ENCODE data around the gene GIMAP2. TPM values are rescaled to one million over a fixed set of nuclear protein-coding genes. Genes with fewer than 3 reads are reported as not detected.

Gene GIMAP2
- total RNA-seq, 1 donor from 2014 or later: 12.5 TPM

DNA sequence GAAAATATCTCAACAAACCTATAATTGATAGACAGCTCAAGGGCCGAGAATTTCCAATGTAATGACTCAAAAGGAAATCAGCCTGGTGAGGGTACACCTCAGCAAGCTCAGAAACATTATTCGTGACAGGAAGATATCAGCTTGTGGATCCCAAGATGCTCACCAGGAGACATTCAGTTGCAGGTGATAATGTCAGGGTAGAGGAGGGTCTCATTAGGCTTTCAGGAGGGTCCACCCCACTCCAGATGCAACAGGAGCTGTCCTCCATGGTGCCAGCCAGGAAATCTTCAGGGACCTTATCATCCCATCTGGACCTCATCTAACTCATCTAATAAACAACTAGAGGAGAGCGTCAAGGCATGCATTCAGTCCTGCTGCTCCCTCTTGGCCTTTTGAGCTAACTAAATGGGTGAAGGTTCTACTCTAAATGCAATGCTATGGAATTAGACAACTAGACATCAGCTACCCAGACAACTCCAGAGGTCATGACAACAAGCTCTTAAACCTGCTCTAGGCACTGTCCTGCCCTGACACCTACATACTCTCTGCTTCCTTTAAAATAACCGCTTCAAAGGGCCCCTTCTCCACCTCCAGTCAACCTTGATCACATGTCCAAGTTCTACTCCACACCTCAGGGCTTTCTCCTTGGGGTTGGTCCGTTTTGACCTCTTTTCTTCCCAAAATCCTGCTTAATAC is 47.4 kb downstream of the GIMAP2 start:
- DNase-seq (ENCODE audit: low spot score): no peak

DNA sequence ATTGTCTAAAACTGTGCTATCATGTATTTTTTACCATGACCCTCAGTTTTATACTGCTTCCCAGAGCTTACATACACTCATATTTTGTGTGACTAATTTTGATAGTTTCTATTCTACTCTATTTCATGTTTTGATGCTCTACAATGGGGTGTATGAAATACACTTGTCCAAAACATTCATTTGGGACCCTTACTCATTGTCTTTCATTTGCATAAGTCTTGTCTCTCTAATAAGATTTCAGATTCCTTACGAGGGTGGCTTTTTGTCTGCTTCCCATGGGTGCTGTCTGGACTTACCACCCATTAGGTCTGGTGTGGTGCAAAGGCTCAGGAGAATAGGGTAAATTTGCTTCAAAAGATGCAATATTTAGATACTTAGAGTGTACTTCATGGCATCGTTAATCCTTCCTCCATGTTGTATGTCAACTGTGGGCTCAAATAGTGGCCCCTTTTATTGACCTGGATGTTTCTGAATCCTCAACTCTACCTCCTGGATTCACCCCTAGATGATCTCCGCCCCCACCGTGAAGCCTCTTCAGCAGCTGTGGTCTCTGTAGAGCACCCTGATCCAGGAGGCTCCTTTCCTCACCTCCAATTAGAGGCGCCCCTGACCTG is 48.1 kb downstream of the GIMAP2 start:
- DNase-seq (ENCODE audit: low spot score): no peak

DNA sequence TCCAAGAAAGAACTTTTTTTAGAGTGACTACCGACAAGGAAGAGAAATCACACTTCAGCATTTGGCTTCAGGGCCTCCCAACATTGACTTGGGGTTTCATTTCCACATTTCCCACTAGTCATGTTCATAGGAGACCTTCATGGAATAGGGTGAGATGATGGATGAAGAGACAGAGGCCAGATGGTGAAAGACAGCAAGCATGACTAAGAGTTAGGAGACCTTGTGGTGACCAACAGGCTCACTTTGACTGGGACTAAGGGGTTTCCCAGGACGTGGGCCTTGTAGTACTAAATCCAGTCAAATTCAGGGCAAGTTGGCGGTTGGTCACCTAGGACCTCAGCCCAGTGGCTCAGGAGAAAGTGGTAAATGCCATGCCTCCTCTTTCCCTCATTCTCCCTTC is 48.7 kb downstream of the GIMAP2 start:
- DNase-seq (ENCODE audit: low spot score): no peak

DNA sequence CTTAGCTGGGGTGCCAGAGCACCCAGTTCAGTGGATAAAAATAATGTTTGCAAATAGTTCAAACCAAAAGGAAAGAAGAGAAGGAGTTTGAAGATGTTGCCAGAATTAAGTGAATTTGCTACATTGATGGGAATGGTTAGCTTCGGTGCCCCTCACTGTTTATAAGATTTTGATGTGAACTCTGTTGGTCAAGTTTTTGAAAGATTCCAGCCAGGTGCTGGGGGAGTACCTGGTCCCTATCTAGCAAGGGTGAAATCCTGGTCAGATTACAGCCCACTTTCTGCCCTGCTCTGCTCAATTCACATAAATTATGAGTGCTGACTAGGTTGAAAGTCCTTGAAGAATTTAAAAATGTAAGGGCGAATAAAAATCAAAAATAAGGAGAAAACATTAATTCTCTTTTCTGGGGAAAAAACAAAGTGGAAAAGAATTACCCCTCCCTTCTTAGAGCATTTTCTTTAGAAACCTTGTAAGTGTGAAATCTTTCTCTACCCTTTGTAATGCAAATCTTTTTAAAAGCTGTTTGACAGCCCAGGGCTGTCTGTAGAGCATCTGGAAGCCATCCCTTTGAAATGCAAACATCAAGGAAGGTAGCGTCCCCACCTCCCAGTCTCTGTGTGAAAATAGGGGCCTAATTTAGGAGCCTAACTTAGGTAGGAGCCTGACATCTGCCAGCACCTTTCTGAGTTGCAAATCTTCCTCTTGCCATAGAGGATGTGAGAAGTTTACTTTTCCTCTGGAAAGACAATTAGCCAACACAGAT is 50.3 kb downstream of the GIMAP2 start:
- no peak for DNase-seq (ENCODE audit: low spot score)

- no peak for DNase-seq (ENCODE audit: low spot score)
Observed at GRCh38 chr7:150736864-150737263, 51.4 kb downstream of the GIMAP2 start.

- DNase-seq (ENCODE audit: low spot score): no peak
Observed at GRCh38 chr7:150737265-150738055, 52.0 kb downstream of the GIMAP2 start, which contains the start of gene GIMAP5. GIMAP5 (plus strand) TSS chr7:150737418; CDS start chr7:150740885, 3,467 bp downstream.

GRCh38 chr7:150738092-150738491 is 52.6 kb downstream of the GIMAP2 start:
- DNase-seq (ENCODE audit: low spot score): no peak

- no peak for DNase-seq (ENCODE audit: low spot score)
Observed at GRCh38 chr7:150738591-150739001, 53.1 kb downstream of the GIMAP2 start.

- no peak for DNase-seq (ENCODE audit: low spot score)
Observed at GRCh38 chr7:150739033-150739432, 53.5 kb downstream of the GIMAP2 start.

- DNase-seq (ENCODE audit: low spot score): no peak
Observed at GRCh38 chr7:150740053-150740452, 54.5 kb downstream of the GIMAP2 start.

DNA sequence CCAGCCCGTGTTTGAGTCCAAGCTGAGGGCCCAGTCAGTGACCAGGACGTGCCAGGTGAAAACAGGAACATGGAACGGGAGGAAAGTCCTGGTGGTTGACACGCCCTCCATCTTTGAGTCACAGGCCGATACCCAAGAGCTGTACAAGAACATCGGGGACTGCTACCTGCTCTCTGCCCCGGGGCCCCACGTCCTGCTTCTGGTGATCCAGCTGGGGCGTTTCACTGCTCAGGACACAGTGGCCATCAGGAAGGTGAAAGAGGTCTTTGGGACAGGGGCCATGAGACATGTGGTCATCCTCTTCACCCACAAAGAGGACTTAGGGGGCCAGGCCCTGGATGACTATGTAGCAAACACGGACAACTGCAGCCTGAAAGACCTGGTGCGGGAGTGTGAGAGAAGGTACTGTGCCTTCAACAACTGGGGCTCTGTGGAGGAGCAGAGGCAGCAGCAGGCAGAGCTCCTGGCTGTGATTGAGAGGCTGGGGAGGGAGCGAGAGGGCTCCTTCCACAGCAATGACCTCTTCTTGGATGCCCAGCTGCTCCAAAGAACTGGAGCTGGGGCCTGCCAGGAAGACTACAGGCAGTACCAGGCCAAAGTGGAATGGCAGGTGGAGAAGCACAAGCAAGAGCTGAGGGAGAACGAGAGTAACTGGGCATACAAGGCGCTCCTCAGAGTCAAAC is 56.9 kb downstream of the GIMAP2 start:
- no peak for DNase-seq (ENCODE audit: low spot score)

Other genes with a start within 250 kb of the GIMAP2 start
- gene GIMAP8, start 235.1 kb upstream of the GIMAP2 start, total RNA-seq: 22.0 TPM
- gene GIMAP7, start 170.8 kb upstream of the GIMAP2 start, total RNA-seq: 27.3 TPM
- gene GIMAP4, start 118.3 kb upstream of the GIMAP2 start, total RNA-seq: 49.4 TPM
- gene GIMAP6, start 53.3 kb upstream of the GIMAP2 start, total RNA-seq: 46.6 TPM
- gene GIMAP1, start 30.9 kb downstream of the GIMAP2 start, total RNA-seq: 4.4 TPM
- 26.6 TPM for gene GIMAP5, start 51.7 kb downstream of the GIMAP2 start, total RNA-seq
- 57.8 TPM for gene TMEM176B, start 114.7 kb downstream of the GIMAP2 start, total RNA-seq
- gene TMEM176A, start 115.1 kb downstream of the GIMAP2 start, total RNA-seq: 64.3 TPM
- 0.67 TPM for gene AOC1, start 166.8 kb downstream of the GIMAP2 start, total RNA-seq